Glomerular endothelial cell (primary cell): ENCODE data around the gene TAOK3. TPM values are rescaled to one million over a fixed set of nuclear protein-coding genes. Genes with fewer than 3 reads are reported as not detected.

Experiments used
- DNase-seq: peaks from one replicate; pipeline ENCODE4 v3.0.0-alpha.2; 2011; ENCODE audit warnings: low read depth, low spot score; ENCODE audit errors: extremely low read depth
- total RNA-seq: library from RNA; depleted of rRNA; stranded (reverse); fragments of >200 nt; gene quantifications from 2 replicates; pipeline ENCODE4 v1.2.3, GENCODE V29; 2015

Gene TAOK3
- total RNA-seq, 1 donor from 2014 or later: 26.1 TPM

DNA sequence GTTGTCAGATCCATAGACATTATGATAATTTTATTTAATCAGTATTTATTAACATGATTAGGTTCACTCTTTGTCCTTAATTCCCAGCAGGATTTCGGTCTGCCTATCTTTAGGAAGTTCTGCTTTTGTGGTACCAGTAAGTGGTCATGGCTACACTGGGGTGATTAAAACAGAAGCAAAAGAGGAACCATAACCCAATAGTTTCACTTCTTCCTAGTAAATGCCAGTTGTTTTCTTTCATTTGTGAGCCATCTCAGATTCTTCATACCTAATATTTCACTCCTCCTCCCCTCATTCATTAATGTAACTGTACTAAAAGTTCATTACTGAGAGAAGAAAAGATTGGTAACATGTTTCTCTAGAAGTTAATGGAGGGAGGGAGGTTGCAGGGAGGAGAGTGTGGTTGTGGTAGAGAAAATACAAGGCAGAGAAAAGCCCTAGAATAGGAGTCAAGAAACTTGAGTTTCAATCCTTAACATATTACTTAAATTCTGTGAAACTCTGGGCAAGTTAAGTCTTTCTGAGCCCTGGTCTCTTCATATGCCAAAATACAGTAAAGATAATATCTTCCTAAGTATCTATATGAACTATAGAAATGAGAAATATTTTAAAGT, 135.5 kb downstream of the TAOK3 start:
- DNase-seq: no peak

- DNase-seq: no peak
Observed at GRCh38 chr12:118220702-118221101, 152.0 kb downstream of the TAOK3 start.

DNA sequence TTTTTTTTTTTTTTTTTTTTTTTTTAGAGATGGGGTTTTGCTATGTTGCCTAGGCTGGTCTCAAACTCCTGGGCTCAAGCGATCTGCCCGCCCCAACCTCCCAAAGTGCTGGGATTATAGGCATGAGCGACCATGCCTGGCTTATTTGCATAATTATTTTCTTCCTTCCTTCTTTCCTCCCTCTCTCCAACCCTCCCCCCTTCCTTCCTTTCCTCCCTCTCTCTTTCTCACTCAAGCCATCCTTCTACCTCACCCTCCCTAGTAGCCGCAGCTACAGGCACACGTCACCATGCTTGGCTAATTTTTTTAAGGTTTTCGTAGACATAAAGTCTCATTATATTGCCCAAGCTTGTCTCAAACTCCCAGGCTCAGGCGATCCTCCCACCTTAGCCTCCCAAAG, 152.9 kb downstream of the TAOK3 start:
- DNase-seq: no peak

DNA sequence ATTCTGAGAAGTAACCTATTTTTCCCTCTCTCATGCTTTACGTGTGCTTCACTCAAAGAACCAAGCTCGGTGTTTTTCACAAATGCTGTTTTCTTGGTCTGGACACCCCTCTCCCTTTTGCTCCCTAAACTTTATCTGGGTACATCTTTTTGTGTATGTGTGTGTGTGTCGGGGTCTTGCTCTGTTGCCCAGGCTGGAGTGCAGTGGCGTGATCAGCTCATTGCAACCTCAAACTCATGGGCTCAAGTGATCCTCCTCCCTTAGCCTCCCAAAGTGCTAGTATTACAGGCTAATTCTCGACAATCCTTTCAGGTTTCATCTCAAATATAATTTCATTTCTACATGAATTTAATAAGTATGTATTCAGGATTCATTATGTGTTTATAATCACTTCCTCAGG, 153.6 kb downstream of the TAOK3 start:
- no peak for DNase-seq

DNA sequence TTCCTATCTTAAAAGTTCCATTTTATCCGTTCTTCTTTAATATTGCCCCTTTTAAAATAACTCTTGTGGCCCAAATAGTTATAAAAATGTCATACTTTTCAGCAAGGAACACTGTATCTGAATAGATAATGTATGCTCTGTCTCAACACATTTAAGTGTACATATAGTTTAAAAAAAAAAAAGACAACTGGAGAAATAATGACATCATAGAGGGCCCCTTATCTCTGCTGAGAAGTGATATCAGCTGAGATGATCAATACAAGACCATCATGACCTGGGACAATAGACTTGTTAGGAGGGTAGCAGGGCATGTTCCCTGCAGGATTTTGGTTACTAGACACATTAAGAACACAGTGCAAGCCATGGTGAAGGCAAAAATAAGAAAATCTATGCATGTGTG, 159.3 kb downstream of the TAOK3 start:
- DNase-seq: no peak

DNA sequence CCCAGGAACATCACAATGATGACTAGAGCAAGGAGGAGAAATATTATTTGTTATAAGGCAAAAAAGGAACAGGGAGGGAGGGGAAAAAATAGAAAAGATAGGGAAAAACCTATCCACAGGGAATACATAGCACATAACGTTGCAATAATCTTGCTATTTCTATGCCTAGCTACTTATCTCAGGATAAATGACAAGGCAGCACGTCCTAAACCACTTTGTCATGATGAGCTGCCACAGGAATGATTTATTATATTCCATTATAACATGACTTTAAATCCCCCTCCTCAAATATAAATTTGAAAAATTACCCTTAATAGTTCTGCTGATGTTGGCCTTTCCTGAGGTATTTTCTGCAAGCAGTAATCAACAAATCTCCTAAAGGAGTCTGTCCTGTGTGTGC, 160.1 kb downstream of the TAOK3 start:
- DNase-seq: no peak

DNA sequence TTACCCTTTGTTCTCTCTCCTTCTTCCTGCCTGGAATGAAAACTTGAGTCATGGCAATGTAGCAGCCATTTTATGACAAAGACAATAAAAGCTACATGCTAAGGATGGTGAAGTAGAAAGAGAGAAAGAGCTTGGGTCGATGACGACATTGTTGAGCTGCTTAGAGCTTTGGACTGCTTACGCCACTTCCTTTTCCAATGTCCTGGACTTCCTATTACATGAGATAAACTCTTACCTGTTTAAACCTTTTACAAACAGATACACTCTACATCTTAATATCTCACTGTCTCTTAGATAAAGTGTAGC, 166.6 kb downstream of the TAOK3 start:
- no peak for DNase-seq

DNA sequence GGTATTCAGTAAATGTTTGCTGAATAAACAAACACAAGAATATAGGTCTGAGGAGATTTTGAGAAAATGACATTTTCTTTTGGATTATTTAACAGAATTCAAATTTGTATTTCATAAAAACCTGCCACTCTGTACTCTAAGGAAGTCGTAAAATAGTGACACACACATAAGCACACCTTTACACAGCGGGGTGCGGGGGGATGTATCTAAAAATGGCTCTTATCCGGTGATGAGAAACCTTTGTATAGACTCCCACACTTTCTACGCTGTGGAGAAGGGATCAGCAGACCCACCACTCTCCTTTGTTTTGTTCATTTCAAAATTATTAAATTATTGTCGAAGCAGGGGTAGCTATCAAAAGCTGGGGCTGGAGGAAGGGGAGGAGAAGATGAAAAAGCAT, 178.7 kb downstream of the TAOK3 start:
- DNase-seq: no peak

GRCh38 chr12:118193477-118193876, 179.2 kb downstream of the TAOK3 start:
- DNase-seq: no peak

- DNase-seq: no peak
Observed at GRCh38 chr12:118190266-118190665, 182.4 kb downstream of the TAOK3 start.

DNA sequence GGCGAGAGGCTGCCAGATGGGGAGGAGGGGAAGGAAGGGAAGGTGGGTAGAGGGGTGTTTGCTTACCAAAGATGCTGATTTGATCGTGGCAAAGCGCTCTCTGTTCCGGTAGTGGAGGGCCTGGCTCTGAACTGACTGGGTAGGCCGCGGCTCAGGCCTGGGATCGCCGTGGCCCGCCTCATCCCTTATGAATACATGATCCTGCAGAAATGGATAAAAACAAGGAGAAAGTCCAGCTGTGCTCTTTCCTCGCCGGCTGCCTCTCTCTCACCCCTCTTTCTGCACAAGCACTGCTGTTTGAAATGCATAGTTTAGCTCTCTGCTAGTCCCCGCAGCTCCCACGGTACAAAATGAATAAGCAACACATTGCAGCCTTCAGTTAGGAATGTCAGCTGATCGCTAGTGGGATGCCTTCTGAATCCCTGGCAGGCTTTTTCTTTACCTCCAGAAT, 182.9 kb downstream of the TAOK3 start:
- DNase-seq: no peak

DNA sequence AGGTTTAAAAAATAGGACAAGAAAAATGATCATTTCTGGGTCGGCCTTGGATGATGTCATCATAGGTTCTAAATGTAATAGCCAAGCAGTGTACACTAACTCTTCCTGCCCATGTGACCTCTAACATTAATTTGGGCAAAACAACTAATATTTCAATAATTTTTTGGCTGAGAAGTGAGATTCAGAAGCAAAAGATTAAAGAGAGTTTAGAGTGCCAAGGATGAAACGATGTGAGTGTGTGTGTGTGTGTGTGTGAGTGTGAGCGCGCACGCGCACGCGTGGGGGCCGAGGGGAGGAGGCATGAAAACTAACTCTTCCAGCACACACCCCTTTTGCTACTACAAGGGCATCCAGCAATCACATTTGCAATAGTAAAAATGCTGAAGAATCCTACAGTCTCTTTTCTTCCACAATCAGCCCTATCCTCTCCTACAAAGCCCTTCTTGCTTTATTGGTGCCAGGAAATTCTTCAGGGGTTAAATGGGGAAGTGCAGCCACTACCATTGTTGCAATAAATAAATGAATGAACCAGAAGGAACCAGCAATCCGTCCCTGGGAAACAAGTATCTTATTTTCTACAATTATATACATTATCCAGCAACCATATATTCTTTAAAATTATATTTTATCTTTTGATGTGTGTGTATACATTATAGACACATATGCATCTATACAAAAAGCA, 183.9 kb downstream of the TAOK3 start:
- no peak for DNase-seq

DNA sequence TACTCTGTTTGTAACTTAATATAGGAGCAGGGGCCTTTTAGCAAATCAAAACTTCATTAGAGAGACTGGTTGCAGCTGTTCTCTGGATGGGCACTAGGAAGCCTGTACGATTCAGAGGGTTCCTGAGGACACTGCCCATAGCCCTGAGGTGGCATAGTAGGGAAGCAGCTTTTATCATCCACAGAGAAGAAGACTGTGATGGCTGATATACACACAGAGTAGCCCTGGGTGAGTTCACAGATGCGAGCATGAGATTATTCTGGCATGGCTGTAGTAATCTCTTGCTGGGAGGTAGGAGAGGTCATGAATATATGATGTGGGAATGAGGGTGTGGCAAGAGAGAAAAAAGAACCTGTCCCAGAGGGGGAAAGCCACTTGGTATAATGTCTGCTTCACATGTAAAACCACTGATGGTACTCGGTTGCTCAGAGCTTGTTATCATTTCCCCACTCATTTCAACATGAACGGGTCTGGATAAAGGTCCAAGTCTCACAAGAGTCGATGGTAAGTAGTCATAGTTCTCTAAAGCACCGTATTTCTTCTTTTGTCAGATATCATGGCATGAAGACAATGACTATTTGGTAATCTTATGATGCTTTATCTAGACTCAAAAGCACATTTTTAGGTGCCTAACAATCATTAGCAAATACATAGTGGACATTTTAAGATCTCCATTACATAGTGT, 184.8 kb downstream of the TAOK3 start:
- no peak for DNase-seq

GRCh38 chr12:118185602-118186397, 186.9 kb downstream of the TAOK3 start:
- DNase-seq: no peak

DNA sequence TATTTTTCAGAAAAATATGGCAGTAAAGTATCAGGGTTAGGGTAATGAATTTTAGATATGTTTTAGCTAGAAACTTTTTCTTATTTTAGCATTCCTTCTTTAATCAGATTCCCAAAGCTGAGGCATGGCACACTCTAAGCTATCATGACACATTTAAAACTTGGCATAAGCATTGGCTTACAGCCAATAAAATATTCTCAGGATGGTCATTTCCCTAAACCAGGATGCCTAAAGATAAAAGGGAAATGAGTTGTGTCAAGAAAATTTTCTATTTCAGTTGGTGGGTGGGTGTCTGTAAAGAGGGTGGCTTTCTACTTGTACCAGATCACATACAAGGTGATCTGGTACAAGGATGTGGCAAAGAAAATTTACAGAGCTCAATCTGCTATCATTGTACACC, 189.0 kb downstream of the TAOK3 start:
- DNase-seq: no peak

DNA sequence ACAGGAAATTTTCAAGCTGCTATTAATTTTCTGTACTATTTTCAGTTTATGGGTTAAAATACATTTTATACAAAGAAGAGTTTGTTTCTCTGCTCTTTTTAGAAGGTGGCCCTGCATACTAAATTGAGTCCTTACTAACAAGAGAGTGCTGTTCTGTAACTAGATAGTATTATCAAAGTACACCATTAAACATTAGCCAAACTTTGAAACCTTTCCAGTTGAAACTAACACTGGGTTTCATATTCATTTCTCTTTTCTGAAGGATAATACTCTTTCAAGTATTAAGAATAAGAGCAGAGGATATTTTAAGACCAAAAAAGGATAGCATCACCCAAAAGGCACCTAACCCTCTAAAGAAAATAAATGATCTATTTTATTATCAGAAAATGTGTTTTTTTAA, 189.6 kb downstream of the TAOK3 start:
- DNase-seq: no peak

DNA sequence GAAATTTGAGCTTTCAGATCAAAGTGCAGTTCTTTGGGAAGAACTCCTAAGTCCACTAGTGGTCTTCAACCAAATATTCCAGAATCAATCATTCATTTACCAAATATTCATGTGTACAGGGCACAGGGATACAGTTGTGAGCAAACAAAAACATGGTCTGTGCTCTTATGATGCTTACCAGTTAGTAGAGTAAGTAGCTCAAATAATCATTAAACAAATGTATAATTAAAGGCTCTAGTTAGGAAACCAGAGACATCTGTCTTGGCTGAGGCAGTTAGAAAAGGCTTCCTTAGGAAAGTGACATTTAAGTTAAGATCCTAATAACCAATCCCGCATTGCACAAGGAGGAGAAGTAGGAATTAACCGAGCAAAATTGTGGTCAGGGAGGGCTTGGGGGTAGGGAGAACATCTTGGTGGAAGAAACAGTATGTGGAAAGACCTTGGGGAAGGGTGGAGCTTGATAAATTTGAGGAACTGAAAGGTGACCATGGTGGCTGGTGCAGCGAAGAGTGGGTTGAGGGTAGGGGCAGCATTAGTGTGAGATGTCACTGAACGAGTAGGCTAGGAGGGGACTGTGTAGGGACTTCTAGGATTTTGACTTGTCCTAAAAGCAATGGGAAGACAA, 196.8 kb downstream of the TAOK3 start:
- no peak for DNase-seq

DNA sequence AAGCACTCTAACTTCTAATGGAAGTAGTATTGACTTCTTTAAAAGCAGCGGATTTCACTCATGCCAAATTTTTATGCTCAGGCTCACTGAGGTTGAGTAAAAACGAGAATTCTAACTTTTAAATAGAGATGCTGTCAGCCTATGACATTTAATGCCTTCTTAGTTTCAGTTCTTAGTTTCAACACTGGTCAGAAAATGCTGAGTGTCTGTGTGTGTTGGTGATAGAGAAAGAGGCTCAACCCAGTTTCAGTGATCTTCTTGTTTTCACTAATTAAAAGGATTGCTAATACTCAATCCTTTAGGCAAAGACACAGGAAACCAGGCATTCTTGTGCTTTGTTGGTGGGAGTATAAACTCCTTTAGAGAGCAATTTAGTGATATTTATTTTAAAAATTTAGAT, 205.8 kb downstream of the TAOK3 start:
- DNase-seq: no peak

- DNase-seq: no peak
Observed at GRCh38 chr12:118164798-118165486, 207.8 kb downstream of the TAOK3 start.

GRCh38 chr12:118160536-118160935, 212.2 kb downstream of the TAOK3 start:
- no peak for DNase-seq
